NOMO-1 treated with dmso at 0.1 percent for 144 hours (cell line): ENCODE measurements around the gene VPS4B.

Experiments
- DNase-seq: peaks from one replicate; lab custom pipeline; 2025; ENCODE audit not compliant: unreplicated experiment; lab: John Stamatoyannopoulos, UW

VPS4B gene

DNA sequence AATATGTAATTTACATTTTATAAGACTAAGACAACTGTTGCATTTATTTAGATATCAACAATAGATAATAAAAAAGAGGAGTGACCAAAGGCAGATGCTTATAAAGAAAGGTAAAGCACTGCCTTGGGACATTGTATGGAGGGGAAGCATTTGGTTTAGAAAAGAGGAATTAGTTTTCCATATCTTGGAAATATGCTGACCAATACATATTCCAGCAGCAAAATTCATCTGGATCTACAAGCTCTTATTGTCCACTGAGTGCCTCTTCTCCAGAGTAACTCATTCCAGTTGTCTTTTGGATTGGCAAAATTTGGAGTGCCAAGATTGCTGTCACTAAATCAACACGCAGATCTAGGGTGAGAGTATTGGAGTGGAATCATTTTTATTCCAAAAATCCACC lies 8.9 kb upstream of the VPS4B start:
- no peak for DNase-seq

DNA sequence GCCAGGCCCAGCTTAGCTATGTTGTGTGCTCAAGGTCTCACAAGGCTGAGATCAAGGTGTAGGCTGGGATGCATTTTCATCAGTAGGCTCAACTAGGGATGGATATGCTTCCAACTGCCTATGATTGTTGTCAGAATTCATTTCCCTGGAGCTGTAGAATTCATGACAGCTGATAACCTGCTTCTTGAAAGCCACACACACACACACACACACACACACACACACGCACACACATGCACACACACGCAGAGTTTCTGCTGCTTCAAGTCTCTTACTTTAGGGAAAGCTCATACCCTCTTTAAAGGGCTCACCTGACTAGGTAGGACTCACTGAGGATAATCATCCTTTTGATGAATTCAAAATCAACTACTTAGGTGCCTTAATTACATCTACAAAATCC lies 8.2 kb upstream of the VPS4B start:
- DNase-seq, result no peak

DNA sequence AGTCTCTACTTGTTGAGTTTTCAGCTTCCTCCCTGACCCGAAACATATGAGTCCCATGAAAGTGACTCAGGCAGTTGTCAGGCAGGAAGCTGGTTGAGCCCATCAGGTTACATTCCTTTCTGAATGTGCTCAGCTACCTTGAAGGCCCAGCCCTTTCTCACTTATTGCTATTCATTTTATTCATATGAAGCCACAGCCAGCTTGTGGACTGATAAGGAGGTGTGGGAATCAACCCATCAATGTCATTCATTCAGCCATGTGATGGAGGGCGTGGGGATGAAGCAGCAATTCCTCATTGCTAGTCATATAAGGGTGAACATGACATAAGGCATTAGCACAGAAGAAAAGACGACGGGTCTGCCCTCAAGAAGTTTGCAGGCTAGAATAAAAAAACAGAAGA lies 5.3 kb upstream of the VPS4B start:
- no peak for DNase-seq

DNA sequence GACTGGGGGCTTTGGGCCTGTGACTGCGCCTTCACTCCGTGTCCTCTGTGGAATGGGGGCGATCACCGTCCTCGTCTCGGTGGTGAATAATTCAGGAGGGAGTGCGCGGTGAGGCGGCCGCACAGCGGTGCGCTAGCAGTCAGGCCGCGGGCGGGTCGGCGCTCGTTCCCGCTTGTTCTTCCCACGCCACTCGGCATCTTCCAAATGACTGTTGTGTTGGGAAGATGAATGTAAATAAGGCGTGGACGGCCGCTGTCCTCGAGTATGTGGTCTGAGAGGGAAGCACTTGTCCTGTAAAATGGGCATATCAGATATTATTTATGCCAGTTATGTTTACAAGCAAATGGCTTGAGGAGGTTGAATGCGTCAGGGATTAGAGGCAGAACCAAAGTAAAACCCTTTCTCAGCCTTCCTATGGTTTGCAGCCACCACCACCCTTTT lies 608 bp upstream of the VPS4B start:
- DNase-seq, result no peak

DNA sequence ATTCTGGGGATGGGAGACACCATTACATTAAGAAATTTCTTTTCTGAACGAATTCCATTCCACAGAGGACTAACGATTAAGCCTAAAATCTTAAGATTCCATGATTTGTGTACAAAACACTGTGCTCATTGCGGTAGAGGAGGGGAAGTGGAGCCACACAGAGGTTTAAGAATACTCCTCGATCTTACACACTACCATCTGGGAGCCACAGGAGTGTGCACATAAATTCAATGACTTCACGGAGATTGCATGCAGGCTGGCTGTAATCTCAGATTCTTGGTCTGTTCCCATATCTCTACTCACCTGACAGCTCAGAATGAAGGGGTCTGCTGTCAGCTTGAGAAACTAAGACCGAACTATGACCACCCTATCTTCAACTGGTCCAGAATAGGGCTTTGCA lies 762 bp downstream of the VPS4B start:
- DNase-seq, result no peak

DNA sequence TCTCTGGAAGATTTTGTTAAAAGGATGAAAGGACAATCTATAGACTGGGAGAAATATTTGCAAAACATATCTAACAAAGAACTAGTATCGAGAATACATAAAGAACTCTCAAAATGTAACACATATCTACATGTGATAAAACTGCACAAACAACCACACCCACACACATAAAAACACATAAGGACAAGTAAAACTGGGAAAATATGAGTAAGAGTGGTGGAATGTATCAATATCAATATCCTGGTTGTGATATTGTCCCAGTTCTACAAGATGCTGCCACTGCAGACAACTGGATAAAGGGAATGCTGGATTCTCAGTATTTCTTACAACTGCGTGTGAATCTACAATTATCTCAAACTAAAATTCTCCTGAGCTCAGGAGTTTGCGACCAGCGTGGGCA lies 9.3 kb downstream of the VPS4B start:
- DNase-seq, result no peak

DNA sequence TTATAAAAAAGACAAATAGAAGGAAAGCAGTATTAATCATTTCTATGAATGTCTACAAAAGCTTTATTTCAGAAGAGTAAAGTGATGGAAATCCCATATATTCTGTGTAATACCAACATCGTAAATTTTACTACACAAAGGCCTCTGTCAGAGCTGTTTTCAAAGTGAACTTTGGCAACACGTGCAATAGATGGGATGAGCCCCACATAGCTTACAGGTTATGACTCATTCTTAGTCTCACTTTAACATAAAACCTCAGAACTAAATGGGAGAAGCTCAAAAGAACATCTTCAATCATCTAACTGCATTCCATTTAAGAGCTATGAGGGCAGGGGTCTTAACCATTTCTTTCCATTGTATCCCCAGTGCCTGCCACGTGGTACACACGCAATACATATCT lies 11.5 kb downstream of the VPS4B start:
- no peak for DNase-seq

DNA sequence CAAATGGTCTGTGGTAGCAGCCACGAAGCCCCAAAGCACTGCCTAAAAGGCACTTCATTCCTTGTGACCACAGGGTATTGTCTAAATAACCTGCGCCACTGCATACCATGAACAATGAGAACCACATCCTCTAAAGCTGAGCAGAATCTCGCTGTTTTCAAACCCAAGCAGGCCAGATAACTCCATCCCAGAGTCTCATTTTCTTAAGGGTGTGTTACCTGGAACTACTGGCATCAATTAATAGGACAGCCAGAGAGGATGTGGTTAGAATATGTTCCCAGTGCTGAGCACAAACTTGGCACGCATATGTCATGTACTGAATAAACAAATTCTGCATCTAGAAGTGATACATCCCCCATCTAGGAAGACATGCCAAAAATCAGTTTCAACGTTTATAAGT lies 13.0 kb downstream of the VPS4B start:
- DNase-seq, result no peak

DNA sequence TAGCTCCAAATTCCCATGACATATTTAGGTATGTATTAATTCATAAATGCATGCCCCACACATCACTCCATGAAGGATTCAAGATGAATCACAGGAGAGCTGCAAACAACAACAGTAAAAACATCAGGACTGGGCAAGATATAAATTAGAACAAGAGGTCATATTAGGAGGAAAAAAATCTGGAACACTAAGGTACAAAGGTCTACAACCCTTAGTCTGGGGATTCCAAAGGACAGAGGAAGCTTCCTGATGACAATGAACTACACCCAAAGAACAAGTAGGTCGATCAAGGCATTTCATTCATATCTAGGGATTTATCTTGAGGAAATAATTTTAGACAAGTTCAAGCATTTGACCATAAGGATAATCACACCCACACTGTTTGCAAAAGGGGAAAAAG lies 14.5 kb downstream of the VPS4B start:
- DNase-seq, result no peak

DNA sequence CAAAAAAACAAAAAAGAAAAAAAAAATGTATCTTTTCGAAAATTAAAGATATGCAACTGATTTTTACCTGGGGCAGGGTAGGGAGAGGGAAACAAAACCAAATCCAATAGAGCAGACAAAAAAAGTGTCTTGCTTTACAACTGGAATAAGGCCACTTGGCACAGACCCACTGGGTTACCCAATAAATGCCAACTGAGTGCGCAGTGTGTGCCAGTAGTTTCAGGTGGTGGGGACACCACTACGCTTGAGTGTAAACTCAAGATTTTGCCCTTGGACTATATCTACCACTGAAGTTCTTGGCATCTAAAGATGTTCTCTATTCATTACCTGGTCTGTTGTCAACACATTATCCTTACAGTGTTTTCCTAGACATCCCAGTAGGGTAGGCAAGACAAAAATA lies 16.3 kb downstream of the VPS4B start:
- DNase-seq, result no peak

DNA sequence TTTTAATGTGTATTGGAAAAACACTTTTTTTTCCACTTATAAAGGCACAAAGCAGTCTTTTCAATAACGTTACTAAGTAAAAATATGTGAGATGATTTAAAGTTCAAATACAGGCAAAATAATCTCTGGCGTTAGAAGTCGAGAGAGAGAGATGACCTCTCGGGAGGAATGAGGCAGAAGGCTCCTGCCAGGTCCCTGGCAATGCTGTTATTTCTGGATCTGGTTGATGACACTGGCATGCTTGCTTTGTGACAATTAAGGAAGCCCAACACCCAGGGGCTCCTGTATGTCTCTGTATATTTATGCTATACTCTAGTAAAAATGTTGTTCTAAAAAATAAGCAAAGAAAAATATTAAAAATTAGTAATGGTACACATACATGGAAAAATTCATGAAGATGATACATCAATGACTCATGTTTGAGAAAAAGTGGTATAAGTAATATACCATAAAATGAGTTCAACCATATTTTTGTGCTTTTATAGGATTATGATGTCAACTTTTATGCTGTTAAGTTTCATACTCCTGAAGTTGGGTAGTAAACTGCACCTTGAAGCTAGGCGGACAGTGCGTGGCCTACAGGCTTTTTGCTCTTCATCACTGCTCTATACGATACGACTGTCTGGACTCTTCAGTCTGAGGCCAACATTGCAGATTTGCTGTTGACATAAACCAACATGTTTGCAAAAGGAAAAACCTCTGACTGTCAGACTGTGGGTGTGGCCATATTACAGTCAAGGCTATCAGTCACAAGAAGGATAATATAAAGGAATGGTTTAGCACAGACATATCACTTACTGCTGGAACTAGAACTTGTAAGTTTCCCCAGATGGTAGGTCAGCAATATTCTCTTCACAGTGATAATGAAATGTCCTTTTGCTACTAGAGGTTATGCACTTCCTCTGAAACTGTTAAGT lies 19.8 kb downstream of the VPS4B start:
- DNase-seq, result no peak

DNA sequence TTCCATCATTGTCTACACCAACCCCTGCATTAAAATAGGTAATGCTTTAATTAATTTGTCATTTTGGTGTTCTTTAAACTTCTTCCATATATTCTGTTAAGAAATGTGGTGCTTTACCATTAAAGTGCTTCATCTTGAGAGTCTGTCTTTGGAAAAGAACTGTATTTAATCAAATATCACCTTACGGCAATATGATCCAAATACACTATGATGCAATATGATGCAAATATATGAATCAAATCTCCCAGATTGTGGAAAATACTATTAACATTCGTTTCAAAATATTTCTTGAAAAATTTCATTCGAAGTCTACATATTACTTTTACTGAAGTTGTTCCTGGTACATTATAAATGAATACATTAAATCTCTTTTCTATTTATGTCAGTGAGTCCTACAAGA lies 23.0 kb downstream of the VPS4B start:
- DNase-seq, result no peak

DNA sequence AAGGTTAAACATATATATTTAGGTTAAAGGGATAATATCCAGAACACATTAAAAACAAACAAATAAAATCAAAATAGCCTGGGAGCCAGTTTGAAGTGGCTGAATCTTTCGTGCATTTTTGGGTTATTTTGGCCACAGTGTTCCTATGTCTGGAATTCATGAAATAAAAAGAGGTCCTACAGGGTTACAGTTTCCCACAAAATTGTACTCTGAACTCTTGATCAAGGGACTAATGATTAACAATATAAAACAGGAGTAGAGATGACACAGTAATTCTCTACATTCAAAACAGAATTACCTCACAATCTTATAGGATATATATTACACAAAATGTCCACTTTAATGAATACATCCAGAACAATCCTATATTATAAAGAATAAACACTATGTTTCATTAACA lies 24.9 kb downstream of the VPS4B start:
- no peak for DNase-seq

DNA sequence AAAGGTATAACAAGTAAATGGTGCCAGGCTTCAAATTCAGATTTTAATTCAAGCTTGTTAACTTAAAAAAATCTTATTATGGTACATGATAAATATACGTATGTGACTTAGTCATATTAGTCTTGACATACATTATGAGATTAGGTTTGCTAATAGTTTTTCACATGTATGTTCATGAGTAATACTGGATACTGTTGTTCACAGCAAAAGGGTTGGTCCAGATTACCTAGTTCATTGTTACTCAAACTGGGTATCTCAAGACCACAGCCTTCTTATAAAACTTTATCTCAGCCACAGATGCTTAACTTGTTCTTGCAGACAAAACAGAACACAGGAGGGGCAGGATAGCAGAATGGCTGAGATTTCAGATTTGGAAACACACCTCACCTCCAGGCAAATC lies 26.8 kb downstream of the VPS4B start:
- DNase-seq, result no peak

DNA sequence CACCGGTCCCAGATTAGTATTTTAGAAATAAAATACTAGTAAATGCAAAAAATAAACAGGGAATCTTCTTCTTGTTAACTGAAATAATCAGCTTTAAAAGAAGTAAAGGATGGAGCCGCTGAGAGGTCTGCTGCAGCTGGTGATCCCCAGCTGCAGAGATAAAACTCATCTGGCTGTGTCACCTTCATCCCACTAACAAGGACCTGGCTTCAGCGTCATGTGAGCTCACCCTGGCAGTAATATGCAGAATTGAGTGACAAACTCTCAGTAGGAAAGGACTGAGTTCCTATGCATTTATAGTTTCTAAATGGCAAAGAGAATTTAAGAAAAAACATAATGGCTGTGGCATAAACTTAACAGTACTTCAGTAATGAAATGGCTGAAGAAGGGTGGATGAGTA lies 27.3 kb downstream of the VPS4B start:
- no peak for DNase-seq

DNA sequence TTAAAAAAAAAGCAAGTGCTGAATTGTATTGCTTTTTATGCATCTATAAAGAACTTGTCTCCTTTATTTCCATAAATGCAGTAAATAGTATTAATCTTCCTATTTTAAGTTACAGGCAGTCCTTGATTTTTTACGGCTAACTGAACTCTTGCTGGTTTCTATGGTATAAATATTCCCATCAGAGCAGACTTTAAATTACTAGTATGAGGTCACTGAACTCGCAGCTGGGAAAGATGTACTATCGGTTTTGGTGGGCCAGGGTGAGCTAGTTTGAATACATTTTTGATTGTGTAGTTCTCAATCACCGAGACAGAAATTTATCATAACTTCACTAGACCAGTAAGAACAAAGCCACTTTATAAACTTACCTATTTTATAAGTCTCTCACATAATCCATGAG lies 34.4 kb downstream of the VPS4B start:
- DNase-seq, result no peak

DNA sequence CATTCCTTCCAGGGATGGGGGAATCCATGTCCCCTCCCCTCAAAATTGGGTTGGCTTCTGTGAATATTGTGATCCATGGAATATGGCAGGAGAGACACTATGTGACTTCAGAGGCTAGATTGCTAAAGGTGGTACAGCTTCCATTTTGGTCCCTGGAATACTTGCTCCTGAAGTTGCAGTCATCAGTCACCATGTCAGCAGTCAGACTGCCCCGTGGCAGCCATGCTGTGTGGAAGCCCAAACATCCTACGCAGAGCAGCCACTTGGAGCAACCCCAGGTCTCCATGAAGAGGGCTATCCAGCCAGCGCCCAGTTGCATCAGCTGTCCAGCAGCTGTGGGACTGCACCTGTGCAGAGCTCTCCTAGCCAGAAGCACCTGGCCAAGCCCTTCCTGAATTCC lies 39.4 kb downstream of the VPS4B start:
- no peak for DNase-seq

DNA sequence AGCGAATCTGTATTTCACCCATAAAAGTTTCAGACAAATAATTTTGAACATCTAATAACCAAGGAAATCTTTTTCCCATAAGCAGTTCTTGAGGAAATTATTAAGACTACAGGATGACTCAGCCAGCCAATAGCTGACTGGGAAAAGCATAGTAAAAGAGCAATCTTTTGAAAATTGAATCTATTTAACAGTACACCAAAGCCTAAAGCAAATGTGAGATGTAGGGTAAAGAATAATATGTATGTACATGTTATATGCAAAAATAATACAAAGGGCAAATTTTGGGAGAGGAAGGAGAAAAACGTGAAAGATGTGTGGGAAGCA lies 42.7 kb downstream of the VPS4B start:
- no peak for DNase-seq

DNA sequence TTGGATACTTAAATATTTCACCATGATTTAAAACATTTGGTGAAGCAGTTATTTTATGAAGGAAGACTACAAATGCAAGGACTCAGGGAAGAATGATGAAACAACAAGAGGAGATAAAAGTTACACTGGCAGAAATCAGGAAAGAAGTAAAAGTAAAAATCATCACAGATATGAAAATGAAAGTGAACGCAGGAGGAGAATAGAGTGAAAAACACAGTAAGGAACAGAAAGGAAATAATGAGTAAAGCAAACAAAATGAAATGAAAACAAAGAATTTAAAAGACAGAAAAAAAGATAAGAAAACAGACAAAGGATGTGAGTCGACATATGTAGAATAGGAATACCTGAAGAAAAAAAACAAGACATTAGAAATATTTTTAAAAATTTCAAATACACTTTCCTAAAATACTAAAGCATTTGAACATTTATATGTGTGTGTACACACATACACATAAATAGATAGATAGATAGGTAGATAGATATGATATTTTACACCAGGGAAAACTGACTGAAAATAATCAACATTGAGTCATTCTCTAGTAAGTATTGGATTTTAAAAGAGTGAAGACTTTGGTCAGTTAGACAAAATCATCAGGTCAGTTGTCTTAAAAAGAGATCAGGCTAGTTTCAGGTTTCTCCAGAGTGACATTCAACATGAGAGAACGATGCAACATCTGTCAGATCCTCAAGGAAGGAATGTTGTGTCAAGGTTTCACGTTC lies 43.2 kb downstream of the VPS4B start:
- no peak for DNase-seq

DNA sequence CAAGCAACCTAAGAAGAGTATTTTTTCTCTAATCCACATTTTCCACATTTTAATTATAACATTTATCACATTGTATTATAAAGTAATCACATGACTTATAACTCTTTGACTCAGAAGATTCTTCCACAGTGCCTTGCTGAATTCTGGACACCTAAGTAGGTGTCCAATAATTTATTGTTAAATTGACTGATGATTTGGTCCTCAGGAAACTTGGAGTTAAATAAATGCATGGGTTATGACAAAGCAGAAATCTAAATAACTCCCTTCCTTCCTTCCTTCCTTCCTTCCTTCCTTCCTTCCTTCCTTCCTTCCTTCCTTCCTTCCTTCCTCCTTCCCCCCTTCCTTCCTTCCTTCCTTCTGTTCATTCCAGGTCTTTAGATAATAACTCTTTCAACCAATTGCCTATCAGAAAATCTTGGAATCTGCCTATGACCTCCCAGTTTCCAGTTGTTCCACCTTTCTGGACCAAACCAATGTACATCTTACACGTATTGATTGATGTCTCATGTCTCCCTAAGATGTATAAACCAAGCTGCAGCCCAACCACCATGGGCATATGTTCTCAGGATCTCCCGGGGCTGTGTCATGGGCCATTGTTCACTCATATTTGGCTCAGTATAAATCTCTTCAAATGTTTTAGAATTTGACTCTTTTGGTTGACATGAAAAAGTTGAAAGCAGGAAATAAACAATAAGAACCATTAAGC lies 44.8 kb downstream of the VPS4B start:
- DNase-seq, result no peak

DNA sequence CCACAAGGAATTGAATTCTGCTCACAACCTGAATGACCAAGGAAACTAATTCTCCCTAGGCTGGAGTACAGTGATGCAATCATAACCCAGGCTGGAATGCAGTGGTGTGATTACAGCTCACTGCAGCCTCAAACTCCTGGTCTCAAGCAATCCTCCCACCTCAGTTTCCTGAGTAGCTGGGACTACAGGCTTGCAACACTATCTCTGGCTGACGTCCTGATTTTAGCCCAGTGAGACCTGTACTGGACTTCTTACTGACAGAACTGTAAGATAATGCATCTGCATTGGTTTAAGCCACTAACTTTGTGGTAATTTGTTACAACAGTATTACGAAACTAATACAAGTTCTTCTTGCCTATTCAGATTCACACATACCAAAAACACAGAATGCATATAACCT lies 45.7 kb downstream of the VPS4B start:
- DNase-seq, result no peak

DNA sequence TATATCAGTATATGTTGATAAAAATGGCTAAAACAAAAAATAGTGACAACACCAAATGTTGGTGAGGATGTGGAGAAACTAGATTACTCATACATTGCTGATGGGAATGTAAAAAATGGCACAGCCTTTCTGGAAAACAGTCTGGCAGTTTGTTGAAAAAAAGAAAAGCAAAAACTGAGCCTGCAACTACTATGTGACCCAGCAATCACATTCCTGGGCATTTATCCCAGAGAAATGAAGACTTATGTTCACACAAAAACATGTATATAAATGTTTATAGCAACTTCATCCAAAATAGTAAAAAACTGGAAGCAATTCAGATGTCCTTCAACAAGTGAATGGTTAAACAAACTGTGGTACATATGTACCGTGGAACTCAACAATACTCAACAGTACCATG lies 47.7 kb downstream of the VPS4B start:
- no peak for DNase-seq
